CD4-positive, alpha-beta T cell treated with Interleukin-12 subunit alpha and Interleukin-12 subunit beta, for 1 hour (primary cell): Measurements from ENCODE around the gene USP43.
"Not testable (repeated sequence)": the region's sequence is repeated elsewhere in the genome, so short reads cannot be mapped to it uniquely, and the experiment has no call there.

Experiments used
- DNase-seq: peaks from one replicate; pipeline ENCODE4 v3.0.0-alpha.2; 2020

USP43 gene, protein sequence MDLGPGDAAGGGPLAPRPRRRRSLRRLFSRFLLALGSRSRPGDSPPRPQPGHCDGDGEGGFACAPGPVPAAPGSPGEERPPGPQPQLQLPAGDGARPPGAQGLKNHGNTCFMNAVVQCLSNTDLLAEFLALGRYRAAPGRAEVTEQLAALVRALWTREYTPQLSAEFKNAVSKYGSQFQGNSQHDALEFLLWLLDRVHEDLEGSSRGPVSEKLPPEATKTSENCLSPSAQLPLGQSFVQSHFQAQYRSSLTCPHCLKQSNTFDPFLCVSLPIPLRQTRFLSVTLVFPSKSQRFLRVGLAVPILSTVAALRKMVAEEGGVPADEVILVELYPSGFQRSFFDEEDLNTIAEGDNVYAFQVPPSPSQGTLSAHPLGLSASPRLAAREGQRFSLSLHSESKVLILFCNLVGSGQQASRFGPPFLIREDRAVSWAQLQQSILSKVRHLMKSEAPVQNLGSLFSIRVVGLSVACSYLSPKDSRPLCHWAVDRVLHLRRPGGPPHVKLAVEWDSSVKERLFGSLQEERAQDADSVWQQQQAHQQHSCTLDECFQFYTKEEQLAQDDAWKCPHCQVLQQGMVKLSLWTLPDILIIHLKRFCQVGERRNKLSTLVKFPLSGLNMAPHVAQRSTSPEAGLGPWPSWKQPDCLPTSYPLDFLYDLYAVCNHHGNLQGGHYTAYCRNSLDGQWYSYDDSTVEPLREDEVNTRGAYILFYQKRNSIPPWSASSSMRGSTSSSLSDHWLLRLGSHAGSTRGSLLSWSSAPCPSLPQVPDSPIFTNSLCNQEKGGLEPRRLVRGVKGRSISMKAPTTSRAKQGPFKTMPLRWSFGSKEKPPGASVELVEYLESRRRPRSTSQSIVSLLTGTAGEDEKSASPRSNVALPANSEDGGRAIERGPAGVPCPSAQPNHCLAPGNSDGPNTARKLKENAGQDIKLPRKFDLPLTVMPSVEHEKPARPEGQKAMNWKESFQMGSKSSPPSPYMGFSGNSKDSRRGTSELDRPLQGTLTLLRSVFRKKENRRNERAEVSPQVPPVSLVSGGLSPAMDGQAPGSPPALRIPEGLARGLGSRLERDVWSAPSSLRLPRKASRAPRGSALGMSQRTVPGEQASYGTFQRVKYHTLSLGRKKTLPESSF

DNA sequence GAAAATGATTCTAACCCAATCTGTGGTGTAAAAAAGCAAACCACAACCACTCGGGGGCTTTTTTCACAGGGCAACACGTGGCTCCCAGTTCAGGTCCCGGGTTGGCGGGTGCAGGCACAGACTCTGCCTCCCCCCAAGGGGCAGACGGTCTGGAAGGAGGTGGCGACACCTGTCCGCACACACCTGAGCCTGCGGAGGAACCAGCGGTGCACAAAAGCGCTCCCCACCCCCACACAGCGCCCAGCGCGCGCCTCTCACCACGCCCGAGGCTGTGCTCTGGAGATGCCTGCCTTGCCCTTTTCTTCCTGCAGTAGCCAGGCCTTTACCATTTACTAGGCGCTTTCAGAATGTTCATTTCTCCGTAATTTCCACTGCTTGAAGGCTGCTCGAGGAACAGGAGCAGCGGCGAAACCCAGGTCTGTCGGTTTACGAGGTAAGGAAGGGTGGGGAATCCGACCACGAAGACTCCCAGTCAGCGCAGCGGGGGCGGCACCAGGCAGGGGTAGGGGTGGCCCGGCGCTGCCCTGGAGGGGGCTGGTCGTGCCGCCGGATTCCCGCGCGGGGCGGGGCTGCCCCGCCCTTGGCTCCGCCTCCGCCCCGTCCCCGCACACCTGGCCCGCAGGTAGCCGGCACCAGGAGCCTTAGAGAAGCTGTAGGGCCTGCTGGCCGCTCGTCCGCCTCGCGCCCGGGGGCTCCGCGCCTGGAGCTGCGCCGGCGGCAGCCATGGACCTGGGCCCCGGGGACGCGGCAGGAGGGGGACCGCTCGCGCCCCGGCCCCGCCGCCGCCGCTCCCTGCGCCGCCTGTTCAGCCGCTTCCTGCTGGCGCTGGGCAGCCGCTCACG is at the start of gene USP43:
TSS of gene USP43 (plus strand) at position 608 of the 842 bp plus-strand sequence. CDS start at position 724, 116 bp downstream.
- DNase-seq, result no peak

DNA sequence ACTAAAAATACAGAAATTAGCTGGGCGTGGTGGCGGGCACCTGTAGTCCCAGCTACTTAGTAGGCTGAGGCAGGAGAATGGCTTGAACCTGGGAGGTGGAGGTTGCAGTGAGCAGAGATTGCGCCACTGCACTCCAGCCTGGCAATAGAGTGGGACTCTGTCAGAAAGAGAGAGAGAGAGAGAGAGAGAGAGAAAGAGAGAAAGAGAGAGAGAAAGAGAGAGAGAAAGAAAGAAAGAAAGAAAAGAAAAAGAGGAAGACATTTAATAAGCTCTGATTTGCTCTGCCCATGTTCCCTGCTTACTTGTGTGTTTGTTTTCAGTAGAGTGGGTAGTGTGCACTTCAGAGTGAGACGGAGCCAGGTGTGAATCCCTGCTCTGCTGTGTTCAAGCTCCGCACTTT is 47.7 kb upstream of the USP43 start:
- not testable (repeated sequence) for DNase-seq

DNA sequence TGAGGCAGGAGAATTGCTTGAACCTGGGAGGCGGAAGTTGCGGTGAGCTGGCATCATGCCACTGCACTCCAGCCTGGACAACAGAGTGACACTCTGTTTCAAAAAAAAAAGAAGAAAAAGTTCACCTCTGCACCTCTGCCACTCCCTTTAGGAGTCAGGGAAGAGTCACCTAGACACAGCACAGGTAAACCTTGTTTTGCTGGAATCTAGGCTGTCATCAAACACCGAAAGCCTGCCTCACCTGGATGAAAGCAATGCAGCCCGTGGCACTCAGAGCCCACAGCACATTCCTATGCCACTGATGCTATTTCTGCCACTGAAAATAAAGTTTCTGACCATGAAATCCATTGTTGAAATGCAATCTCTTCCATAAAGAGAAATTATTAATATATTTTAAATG is 46.7 kb upstream of the USP43 start:
- DNase-seq, result no peak

DNA sequence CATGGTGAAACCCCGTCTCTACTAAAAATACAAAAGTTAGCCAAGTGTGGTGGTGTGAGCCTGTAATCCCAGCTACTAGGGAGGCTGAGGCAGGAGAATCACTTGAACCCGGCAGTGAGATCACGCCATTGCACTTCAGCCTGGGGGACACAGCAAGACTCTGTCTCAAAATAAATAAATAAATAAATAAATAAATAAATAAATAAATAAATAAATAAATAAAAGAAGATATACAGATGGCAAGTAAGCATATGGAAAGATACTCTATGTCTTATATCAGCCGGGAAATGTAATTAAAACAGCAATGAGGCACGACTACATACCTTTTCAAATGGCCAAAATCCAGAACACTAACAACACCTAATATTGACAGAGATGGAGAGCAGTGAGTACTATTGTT is 40.7 kb upstream of the USP43 start:
- DNase-seq, result not testable (repeated sequence)

DNA sequence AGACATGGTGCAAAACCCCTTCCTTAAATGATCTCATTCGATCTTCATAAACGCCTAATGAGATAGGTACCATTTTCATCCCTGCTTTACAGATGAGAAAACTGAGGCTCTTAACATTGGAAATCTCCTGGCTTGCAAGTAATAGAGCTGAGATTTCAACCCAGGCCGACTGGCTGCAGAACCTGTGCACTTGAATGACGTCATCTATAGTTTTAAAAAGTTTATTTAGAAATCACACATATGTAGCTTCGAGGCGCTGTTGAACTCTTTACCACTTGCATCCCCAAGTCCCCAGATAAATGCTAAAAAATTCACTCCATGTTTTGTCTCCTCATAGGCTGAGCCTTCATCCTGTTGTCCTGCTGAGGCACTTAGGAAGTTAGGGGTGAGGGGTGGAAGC is 38.9 kb upstream of the USP43 start:
- no peak for DNase-seq

DNA sequence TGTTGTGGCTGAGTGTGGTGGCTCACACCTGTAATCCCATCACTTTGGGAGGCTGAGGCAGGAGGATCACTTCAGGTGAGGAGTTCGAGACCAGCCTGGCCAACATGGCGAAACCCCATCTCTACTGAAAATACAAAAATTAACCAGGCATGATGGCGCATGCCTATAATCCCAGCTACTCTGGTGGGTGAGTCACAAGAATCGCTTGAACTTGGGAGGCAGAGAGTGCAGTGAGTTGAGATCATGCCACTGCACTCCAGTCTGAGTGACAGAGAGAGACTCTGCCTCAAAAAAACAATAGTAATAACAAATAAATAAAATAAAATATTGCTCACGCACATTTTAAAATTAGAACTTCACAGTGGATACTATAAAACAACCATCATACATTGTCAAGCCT is 38.3 kb upstream of the USP43 start:
- not testable (repeated sequence) for DNase-seq

DNA sequence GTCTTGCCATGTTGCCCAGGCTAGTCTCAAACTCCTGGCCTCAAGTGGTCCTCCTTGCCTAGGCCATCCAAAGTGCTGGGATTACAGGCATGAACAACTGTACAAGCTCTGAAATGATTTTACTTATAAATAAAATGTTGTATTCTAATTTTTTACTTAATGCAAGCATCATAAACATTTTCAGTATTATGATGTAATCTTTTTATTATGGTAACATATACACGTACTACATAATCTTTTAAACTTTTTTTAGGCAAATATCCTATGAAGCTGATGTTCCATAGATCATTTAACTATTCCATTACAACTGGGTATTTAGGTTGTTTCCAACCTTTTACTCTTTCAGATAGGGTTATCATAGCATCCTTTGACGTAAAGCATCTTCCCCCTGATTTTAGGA is 33.8 kb upstream of the USP43 start:
- DNase-seq, result no peak

DNA sequence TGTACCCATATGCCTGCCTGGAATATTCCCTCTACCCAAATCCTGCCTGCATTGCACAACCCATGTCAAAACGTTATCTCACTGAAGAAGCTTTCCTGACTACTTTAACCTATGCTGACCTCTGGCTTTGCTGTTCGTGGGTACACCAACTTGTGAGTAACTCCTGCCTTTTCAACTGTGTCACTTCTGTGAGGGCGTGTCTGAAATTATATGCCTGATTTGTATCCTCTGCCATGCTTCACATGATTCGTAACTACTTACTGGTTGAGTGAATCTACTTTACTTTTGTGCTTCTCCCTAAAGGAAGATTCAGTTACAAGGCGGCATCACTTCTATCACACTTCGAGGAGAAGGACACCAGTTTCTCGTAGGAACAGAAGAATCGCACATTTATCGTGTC is 33.3 kb upstream of the USP43 start:
- no peak for DNase-seq

DNA sequence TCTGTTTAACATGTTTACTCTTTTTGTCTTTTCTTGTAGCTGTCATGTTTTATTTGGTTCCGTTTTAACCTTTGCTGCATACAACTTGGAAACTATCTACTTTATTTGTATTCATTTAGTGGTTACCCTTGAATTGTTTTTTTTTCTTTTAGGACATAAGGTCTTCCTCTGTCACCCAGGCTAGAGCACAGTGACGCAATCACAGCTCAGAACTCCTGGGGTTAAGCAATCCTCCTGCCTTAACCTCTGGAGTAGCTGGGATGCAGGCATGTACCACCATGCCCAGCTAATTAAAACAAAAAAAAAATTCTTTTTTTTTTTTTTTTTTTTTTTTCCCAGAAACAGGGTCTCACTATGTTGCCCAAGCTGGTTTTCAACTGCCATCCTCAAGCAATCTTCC is 29.8 kb upstream of the USP43 start:
- DNase-seq, result no peak

DNA sequence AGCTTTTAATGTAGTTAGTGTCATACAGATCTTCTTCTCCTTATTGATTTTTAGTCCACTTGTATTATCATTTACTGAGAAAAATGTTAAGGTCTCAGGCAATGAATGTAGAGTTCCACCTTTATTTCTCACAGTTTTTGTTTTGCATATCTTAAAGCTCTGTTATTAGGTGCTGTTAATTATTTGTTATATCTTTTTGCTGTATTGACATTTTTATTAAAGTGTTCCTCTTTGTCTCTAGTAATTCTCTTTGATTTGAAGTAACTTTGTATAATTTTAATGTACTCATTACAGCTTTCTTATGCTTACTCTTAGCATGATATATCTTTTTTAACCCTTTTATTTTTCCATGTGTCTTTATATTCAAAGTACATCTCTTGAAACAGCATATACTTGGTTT is 22.4 kb upstream of the USP43 start:
- DNase-seq, result no peak

DNA sequence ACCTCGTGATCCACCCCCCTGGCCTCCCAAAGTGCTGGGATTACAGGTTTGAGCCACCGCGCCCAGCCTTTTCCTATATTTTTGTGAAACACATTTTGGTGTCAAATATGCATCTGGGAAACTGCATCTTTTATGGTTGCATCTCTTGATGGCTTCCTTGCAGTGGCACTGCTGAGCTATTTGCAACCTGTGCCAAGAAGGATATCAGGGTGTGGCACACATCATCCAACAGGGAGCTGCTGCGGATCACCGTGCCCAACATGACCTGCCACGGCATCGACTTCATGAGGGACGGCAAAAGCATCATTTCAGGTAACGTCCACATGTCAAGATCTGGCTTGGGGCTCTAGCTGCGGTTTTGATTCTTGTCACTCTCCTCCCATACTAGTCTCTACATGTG is 16.8 kb upstream of the USP43 start:
- DNase-seq, result no peak

DNA sequence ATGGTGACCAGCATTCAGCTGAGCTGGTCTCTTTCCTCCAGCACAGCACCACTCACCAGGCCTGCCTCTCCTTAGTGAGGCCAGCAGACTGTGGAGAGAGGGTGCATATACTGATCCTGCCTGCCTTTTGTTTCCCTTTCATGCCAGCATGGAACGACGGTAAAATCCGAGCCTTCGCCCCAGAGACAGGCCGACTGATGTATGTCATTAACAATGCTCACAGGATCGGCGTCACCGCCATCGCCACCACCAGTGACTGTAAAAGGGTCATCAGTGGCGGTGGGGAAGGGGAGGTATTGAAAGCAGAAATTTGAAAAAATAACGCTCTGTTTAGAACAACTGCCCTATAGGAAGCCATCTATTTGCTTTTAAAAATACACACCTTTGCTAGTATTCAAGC is 12.6 kb upstream of the USP43 start:
- no peak for DNase-seq

DNA sequence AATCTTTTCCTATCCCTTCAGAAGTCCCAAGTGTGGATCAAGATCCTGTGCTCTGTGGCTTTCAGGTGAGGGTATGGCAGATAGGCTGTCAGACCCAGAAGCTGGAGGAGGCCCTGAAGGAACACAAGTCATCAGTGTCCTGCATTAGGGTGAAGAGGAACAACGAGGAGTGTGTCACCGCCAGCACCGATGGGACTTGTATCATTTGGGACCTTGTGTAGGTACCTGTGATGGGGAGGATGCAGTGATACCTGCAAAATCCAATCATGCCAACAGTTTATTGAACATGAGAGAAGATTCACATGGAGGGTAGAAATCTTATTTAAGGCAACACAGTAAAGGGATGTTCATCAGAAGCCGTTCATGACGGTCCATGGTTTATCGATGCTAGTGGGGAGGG is 10.0 kb upstream of the USP43 start:
- DNase-seq, result no peak

DNA sequence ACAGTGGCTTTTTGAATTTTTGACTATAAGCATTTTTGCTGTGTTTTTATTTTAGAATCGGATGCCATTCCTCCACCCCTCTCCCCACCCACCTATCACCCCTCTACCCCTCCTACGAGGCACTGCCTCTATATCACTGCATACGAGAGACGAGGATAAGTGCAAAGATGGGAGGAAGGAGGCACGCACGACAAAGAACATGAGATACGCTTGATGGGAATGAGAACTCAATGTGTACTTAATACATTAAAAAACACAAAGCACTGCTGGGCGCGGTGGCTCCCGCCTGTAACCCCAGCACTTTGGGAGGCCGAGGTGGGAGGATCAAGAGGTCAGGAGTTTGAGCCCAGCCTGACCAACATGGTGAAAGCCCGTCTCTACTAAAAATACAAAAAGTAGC is 8.8 kb upstream of the USP43 start:
- DNase-seq, result no peak

DNA sequence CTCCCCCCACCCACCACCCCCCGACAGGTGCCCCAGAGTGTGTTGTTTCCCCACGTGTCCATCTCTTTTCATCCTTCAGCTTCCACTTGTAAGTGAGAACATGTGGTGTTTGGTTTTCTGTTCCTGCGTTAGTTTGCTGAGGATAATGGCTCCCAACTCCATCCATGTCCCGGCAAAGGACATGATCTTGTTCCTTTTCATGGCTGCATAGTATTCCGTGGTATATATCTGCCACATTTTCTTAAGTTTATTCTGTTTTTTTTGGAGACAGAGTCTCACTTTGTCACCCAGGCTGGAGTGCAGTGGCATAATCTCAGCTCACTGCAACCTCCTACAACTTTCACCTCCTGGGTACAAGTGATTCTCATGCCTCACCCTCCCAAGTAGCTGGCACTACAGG is 4.9 kb upstream of the USP43 start:
- DNase-seq, result not testable (repeated sequence)

DNA sequence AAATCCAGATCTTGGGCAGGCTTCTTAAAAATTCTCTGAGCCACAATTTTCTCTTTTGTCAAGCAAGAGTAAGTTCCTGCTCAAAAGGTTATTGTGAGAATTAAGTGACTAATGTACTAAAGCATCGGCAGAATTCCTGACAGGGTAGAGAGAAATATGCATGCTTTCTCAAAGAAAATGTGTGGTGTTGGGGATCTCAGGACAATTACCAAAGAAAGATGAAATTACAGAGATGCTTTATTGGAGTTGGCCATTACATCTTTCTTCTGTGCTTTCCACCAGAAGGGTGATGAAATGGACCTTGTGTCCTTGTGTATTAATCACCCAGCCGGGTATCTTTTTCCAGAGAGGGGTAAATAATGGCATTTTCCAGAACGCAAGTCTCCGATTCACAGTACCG is 1.7 kb upstream of the USP43 start:
- no peak for DNase-seq

DNA sequence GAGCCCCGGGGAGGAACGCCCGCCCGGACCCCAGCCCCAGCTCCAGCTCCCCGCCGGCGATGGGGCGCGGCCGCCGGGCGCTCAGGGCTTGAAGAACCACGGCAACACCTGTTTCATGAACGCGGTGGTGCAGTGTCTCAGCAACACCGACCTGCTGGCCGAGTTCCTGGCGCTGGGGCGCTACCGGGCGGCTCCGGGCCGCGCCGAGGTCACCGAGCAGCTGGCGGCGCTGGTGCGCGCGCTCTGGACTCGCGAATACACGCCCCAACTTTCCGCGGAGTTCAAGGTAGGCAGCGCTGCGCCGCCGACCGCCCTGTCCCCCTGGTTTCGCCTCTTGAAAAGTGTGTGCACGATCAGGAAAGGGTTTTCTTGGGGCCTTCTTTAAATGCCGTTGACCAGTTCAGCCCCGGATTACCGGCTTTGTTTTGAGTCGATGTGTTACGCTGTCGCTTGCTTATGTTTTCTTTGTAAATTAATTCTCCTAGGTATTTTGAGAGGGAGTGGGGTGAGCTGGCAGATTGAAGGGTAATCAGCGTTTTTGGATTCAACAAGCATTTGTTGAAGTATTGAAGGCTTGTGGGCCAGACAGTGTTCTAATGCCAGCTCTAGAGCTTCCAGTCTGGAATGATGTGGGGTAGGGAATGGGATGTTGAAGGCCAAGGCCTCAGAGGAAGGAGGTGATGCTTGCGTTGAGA is 681 bp downstream of the USP43 start:
- no peak for DNase-seq

DNA sequence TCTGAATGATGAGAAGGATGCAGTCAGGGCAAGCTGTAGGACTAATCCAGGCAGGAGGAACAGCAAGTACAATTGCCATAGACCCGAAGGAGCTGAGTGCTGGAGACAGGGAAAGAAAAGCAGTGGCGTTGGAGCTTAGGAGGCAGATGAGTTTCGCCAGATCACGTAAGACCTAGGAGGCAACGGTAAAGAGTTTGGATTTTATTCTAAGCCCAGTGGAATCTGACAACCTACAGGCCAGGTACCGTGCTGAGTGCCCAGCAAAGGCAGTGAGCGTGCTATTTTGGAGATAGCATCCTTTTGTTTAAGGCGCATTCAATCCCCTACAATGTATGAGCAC is 1.2 kb downstream of the USP43 start:
- DNase-seq, result no peak

DNA sequence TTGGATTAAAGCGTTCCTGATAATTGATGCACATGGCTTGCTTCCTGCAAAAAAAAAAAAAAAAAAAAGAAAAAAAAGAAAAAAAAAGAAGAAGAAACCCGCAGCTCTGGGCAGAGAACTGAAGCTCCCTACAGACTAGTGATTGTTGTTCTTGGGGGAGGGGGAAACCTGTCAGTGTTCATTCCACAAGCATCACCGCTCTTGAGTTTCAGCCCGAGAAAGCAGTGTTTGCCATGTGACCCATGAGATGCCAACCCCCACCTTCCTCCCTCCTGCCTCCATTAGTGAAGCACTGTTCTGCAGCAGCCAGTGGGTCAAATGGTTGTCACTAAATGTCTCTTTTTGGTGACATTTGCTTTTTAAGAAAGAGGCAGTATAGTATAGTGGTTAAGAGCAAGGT is 1.7 kb downstream of the USP43 start:
- DNase-seq, result no peak

DNA sequence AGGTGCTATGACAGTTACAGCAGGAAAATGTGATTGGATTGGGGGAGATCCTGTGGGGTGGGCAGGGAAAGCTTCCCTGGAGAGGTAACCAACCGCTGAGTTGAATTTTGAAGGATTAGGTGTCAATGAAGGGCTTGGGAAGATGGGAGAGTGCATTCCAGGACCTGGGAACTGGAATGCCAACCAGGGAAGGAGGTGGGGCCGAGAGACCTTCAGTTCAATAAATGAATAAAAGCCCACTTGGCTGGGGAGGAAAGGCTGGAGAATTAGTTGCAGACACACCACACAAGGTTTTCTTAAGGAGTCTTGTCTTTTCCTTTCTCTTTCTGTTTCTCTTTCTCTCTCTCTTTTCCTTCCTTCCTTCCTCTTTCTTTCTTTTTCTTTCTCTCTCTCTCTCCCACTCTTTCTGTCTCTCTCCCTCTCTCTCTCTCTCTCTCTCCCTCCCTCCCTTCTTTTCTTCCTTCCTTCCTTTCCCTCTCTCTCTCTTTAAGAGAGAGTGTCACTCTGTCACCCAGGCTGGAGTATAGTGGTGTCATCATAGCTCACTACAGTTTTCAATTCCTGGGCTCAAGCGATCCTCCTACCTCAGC is 3.3 kb downstream of the USP43 start:
- DNase-seq, result no peak

DNA sequence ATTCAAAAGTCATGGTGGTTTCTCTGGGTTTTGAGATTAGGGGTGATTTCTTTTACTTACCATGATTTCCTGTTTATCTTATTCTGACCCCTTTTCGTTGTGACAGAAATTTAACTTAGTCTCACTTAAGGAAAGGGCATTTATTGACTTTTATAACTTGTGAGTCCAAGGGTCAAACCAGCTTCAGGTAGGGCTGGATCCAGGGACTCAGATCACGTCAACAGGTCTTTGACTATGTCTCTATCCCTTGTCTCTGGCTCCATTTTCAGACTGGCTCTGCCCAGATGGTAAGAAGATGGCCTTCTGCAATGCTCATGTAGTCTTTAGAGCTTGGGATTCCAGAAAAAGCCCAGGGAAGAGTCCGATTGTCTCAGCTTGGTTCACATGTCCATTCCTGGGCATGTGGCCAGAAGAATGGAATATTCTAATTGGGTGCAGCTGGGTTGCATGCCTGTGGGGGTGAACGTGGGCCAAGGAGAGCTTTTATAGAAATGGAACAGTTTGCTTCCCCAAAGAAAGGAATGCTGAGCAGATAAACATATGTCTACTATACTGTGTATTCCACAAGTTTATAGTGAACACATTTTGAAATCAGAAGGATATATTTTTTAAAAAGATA is 13.4 kb downstream of the USP43 start:
- no peak for DNase-seq
